Osteocyte (in vitro differentiated cells): ENCODE data around the gene FOXI1. TPM values are rescaled to one million over a fixed set of nuclear protein-coding genes. Genes with fewer than 3 reads are reported as not detected.

Experiments used
- DNase-seq: peaks from one replicate; pipeline ENCODE4 v3.0.0; 2021; ENCODE audit warnings: mixed read lengths; ENCODE audit not compliant: unreplicated experiment; ENCODE audit errors: extremely low spot score
- H3K27ac Mint-ChIP-seq: one replicate; pipeline ENCODE4 v1.8.0; 2021; ENCODE audit warnings: mild to moderate bottlenecking, mixed read lengths; ENCODE audit not compliant: unreplicated experiment
- H3K27me3 Mint-ChIP-seq: one replicate; pipeline ENCODE4 v1.8.0; 2021; ENCODE audit warnings: mixed read lengths; ENCODE audit not compliant: unreplicated experiment
- H3K36me3 Mint-ChIP-seq: one replicate; pipeline ENCODE4 v1.8.0; 2021; ENCODE audit warnings: mixed read lengths; ENCODE audit not compliant: unreplicated experiment
- H3K4me1 Mint-ChIP-seq: one replicate; pipeline ENCODE4 v1.8.0; 2021; ENCODE audit warnings: mixed read lengths; ENCODE audit not compliant: unreplicated experiment
- H3K4me3 Mint-ChIP-seq: one replicate; pipeline ENCODE4 v1.8.0; 2021; ENCODE audit warnings: mild to moderate bottlenecking, moderate library complexity, mixed read lengths; ENCODE audit not compliant: unreplicated experiment
- H3K9me3 Mint-ChIP-seq: one replicate; pipeline ENCODE4 v1.8.0; 2021; ENCODE audit warnings: mixed read lengths; ENCODE audit not compliant: unreplicated experiment
- CTCF ChIP-seq: fragments of 200-600 bp; sonication (generic); IDR thresholded peaks from 2 replicates; pipeline ENCODE4 v1.5.0; 2021; ENCODE audit warnings: antibody characterized with exemption, mild to moderate bottlenecking, moderate library complexity
- total RNA-seq: library from RNA; stranded (reverse); gene quantifications from 2 replicates; pipeline ENCODE4 v1.2.1, GENCODE V29; 2021

The FOXI1 gene
- total RNA-seq, 1 donor from 2014 or later: not detected

- peaks cover 15% of the 10 kb centered on the region for H3K27me3 Mint-ChIP-seq
These were observed 29.5 kb upstream of the FOXI1 start for GRCh38 chr5:170076211-170076610.

GRCh38 chr5:170076739-170077138 lies 29.0 kb upstream of the FOXI1 start:
- no peaks in the 10 kb centered on the region for H3K36me3 Mint-ChIP-seq
- no peak overlapping the region for H3K4me3 Mint-ChIP-seq
- TF ChIP-seq CTCF: no peak
- DNase-seq: no peak
- no peaks in the 10 kb centered on the region for H3K4me1 Mint-ChIP-seq
- H3K27me3 Mint-ChIP-seq: peaks cover 15% of the 10 kb centered on the region
- no peak overlapping the region for H3K27ac Mint-ChIP-seq
- no peaks in the 10 kb centered on the region for H3K9me3 Mint-ChIP-seq

More at GRCh38 chr5:170076211-170076610, 29.5 kb upstream of the FOXI1 start:
- Mint-ChIP-seq H3K4me1 (no peaks in the 10 kb centered on the region), H3K27ac (no peak overlapping the region), H3K4me3 (no peak overlapping the region), H3K9me3 (no peaks in the 10 kb centered on the region), H3K36me3 (no peaks in the 10 kb centered on the region)
- no peak for TF ChIP-seq CTCF
- DNase-seq: no peak

GRCh38 chr5:170077526-170077925 lies 28.2 kb upstream of the FOXI1 start:
- no peak for TF ChIP-seq CTCF
- Mint-ChIP-seq H3K27ac (no peak overlapping the region), H3K9me3 (no peaks in the 10 kb centered on the region), H3K4me1 (no peaks in the 10 kb centered on the region), H3K27me3 (peaks cover 15% of the 10 kb centered on the region), H3K36me3 (no peaks in the 10 kb centered on the region), H3K4me3 (no peak overlapping the region)
- DNase-seq: no peak

- Mint-ChIP-seq H3K4me1 (no peaks in the 10 kb centered on the region), H3K36me3 (no peaks in the 10 kb centered on the region), H3K27me3 (peaks cover 15% of the 10 kb centered on the region), H3K4me3 (no peak overlapping the region), H3K27ac (no peak overlapping the region), H3K9me3 (no peaks in the 10 kb centered on the region)
- no peak for DNase-seq
- TF ChIP-seq CTCF: no peak
These were observed 27.2 kb upstream of the FOXI1 start for GRCh38 chr5:170078458-170078857.

GRCh38 chr5:170078931-170079330 lies 26.8 kb upstream of the FOXI1 start:
- peaks cover 15% of the 10 kb centered on the region for H3K27me3 Mint-ChIP-seq
- no peak for TF ChIP-seq CTCF
- H3K27ac Mint-ChIP-seq: no peak overlapping the region
- no peak overlapping the region for H3K4me3 Mint-ChIP-seq
- H3K4me1 Mint-ChIP-seq: no peaks in the 10 kb centered on the region
- no peaks in the 10 kb centered on the region for H3K36me3 Mint-ChIP-seq
- no peak for DNase-seq
- no peaks in the 10 kb centered on the region for H3K9me3 Mint-ChIP-seq
